HG02943 (cell line): ENCODE measurements around the gene DIAPH2.
"Not testable (repeated sequence)": the region's sequence is repeated elsewhere in the genome, so short reads cannot be mapped to it uniquely, and the experiment has no call there.

Source experiments
- ATAC-seq: cut with Tn5 transposase; IDR thresholded peaks from one replicate; pipeline ENCODE4 v1.9.1; 2021; ENCODE audit warnings: mild to moderate bottlenecking, low read depth, moderate library complexity; ENCODE audit not compliant: unreplicated experiment

DIAPH2 gene

GRCh38 chrX:97409632-97410415 is 725.2 kb downstream of the DIAPH2 start:
- ATAC-seq, result not testable (repeated sequence)

GRCh38 chrX:97416461-97416860 is 731.8 kb downstream of the DIAPH2 start:
- ATAC-seq, result no peak

GRCh38 chrX:97429101-97429500 is 744.5 kb downstream of the DIAPH2 start:
- no peak for ATAC-seq

- no peak for ATAC-seq
These were observed 746.6 kb downstream of the DIAPH2 start for GRCh38 chrX:97431281-97431680.

- no peak for ATAC-seq
These were observed 761.7 kb downstream of the DIAPH2 start for GRCh38 chrX:97446298-97446882.

- no peak for ATAC-seq
These were observed 762.7 kb downstream of the DIAPH2 start for GRCh38 chrX:97447306-97447705.

GRCh38 chrX:97452283-97452682 is 767.6 kb downstream of the DIAPH2 start:
- no peak for ATAC-seq

- ATAC-seq, result no peak
These were observed 777.1 kb downstream of the DIAPH2 start for GRCh38 chrX:97461763-97462162.

- ATAC-seq, result no peak
These were observed 786.4 kb downstream of the DIAPH2 start for GRCh38 chrX:97471071-97471470.

GRCh38 chrX:97474933-97475332 is 790.3 kb downstream of the DIAPH2 start:
- no peak for ATAC-seq

- no peak for ATAC-seq
These were observed 794.7 kb downstream of the DIAPH2 start for GRCh38 chrX:97479106-97479890.

- ATAC-seq, result no peak
These were observed 796.6 kb downstream of the DIAPH2 start for GRCh38 chrX:97481228-97481627.

- ATAC-seq, result no peak
These were observed 798.1 kb downstream of the DIAPH2 start for GRCh38 chrX:97482666-97483300.

- no peak for ATAC-seq
These were observed 806.0 kb downstream of the DIAPH2 start for GRCh38 chrX:97490656-97491055.

- ATAC-seq, result peak; percentile 79
These were observed 810.2 kb downstream of the DIAPH2 start for GRCh38 chrX:97494756-97495372.

- no peak for ATAC-seq
These were observed 813.5 kb downstream of the DIAPH2 start for GRCh38 chrX:97498093-97498492.

- no peak for ATAC-seq
These were observed 819.8 kb downstream of the DIAPH2 start for GRCh38 chrX:97504431-97504830.

GRCh38 chrX:97517763-97518162 is 833.1 kb downstream of the DIAPH2 start:
- no peak for ATAC-seq

- ATAC-seq, result no peak
These were observed 837.7 kb downstream of the DIAPH2 start for GRCh38 chrX:97522307-97522706.

GRCh38 chrX:97524340-97524739 is 839.7 kb downstream of the DIAPH2 start:
- no peak for ATAC-seq
